Neuronal stem cell (in vitro differentiated cells): ENCODE measurements around the gene PLA2G4E.

Experiments
- DNase-seq: peaks from one replicate; pipeline ENCODE4 v3.0.0-alpha.2; 2013; ENCODE audit warnings: low spot score
- H2AFZ ChIP-seq: one replicate; pipeline ENCODE4 v1.6.1; 2013; ENCODE audit warnings: mild to moderate bottlenecking, low read length, inconsistent platforms
- H2AK5ac ChIP-seq: 2 replicates; pipeline ENCODE4 v1.6.1; 2013; ENCODE audit warnings: low read depth, mild to moderate bottlenecking, inconsistent platforms, low read length, moderate library complexity, mixed read lengths
- H2BK120ac ChIP-seq: 2 replicates; pipeline ENCODE4 v1.6.1; 2013; ENCODE audit warnings: low read depth, mild to moderate bottlenecking, inconsistent platforms, low read length, moderate library complexity, mixed read lengths
- H2BK12ac ChIP-seq: one replicate; pipeline ENCODE4 v1.6.1; 2013; ENCODE audit warnings: low read length, inconsistent platforms
- H2BK15ac ChIP-seq: 2 replicates; pipeline ENCODE4 v1.6.1; 2013; ENCODE audit warnings: mild to moderate bottlenecking, low read length, inconsistent platforms, mixed read lengths
- H2BK5ac ChIP-seq: one replicate; pipeline ENCODE4 v1.6.1; 2013; ENCODE audit warnings: inconsistent platforms, mild to moderate bottlenecking, low read length, moderate library complexity
- H3K14ac ChIP-seq: one replicate; pipeline ENCODE4 v1.6.1; 2013; ENCODE audit warnings: low read length, inconsistent platforms
- H3K18ac ChIP-seq: 2 replicates; pipeline ENCODE4 v1.6.1; 2013; ENCODE audit warnings: low read length, inconsistent platforms
- H3K23ac ChIP-seq: 2 replicates; pipeline ENCODE4 v1.6.1; 2013; ENCODE audit warnings: low read depth, mild to moderate bottlenecking, mixed read lengths, low read length, inconsistent platforms; ENCODE audit not compliant: poor library complexity
- H3K27ac ChIP-seq: replicated peaks from 3 replicates; pipeline ENCODE4 v1.5.1; 2013; ENCODE audit warnings: low read length, inconsistent platforms
- H3K27me3 ChIP-seq, 3 experiments: 2 replicates each; pipeline ENCODE4 v1.6.1; 2013; ENCODE audit warnings: low read length in 3 of 3, mild to moderate bottlenecking in 2 of 3, inconsistent platforms in 1 of 3, low read depth in 1 of 3, mixed read lengths in 1 of 3, moderate library complexity in 1 of 3; ENCODE audit not compliant: control insufficient read depth in 3 of 3, insufficient read depth in 3 of 3
- H3K36me3 ChIP-seq, 2 donors: replicated peaks in 1 of 2; 2 replicates each; pipeline ENCODE4 v1.6.1; 2013; ENCODE audit warnings: low read length in 2 of 2; ENCODE audit not compliant: control insufficient read depth in 2 of 2, insufficient read depth in 2 of 2
- H3K4ac ChIP-seq: 2 replicates; pipeline ENCODE4 v1.6.1; 2013; ENCODE audit warnings: inconsistent platforms, mild to moderate bottlenecking, low read length, moderate library complexity
- H3K4me1 ChIP-seq, 2 donors: 1 replicate in 1 of 2; 2 replicates in 1 of 2; pipeline ENCODE4 v1.6.1; 2013; ENCODE audit warnings: low read length in 2 of 2, low read depth in 1 of 2; ENCODE audit not compliant: control insufficient read depth in 2 of 2, insufficient read depth in 1 of 2
- H3K4me2 ChIP-seq: one replicate; pipeline ENCODE4 v1.6.1; 2013; ENCODE audit warnings: mild to moderate bottlenecking, low read length, inconsistent platforms; ENCODE audit not compliant: insufficient read depth, poor library complexity, severe bottlenecking
- H3K4me3 ChIP-seq, 2 donors: 2 replicates each; pipeline ENCODE4 v1.5.1; 2013; ENCODE audit warnings: low read length in 2 of 2, mild to moderate bottlenecking in 2 of 2, inconsistent platforms in 1 of 2, moderate library complexity in 1 of 2
- H3K79me1 ChIP-seq: one replicate; pipeline ENCODE4 v1.6.1; 2013; ENCODE audit warnings: low read depth, mild to moderate bottlenecking, inconsistent platforms, low read length, moderate library complexity
- H3K9ac ChIP-seq: one replicate; pipeline ENCODE4 v1.6.1; 2013; ENCODE audit warnings: mild to moderate bottlenecking, low read depth, low read length, inconsistent platforms; ENCODE audit not compliant: poor library complexity
- H3K9me3 ChIP-seq, 2 donors: replicated peaks in 1 of 2; 2 replicates each; pipeline versions ENCODE3 to v1.6.1; 2013; ENCODE audit warnings: low read length in 2 of 2, mild to moderate bottlenecking in 2 of 2, inconsistent platforms in 1 of 2, low read depth in 1 of 2, mixed read lengths in 1 of 2, moderate library complexity in 1 of 2; ENCODE audit not compliant: control insufficient read depth in 2 of 2, insufficient read depth in 1 of 2
- H4K8ac ChIP-seq: one replicate; pipeline ENCODE4 v1.6.1; 2013; ENCODE audit warnings: low read depth, mild to moderate bottlenecking, inconsistent platforms, low read length, moderate library complexity
- H4K91ac ChIP-seq: one replicate; pipeline ENCODE4 v1.6.1; 2013; ENCODE audit warnings: low read length, low read depth, mild to moderate bottlenecking, inconsistent platforms; ENCODE audit not compliant: poor library complexity
- WGBS, 2 donors: extraction: QIAGEN DNeasy Blood & Tissue Kit; methylation state at CpG; one replicate each; pipeline ENCODE4 v1.1.7; 2013; ENCODE audit warnings: missing lambda C conversion rate in 2 of 2, mixed read lengths in 1 of 2; ENCODE audit not compliant: insufficient read length in 2 of 2, insufficient replicate concordance in 1 of 2; ENCODE audit errors: extremely low coverage in 2 of 2; 5-methylcytosine and 5-hydroxymethylcytosine counted together

Gene PLA2G4E

DNA sequence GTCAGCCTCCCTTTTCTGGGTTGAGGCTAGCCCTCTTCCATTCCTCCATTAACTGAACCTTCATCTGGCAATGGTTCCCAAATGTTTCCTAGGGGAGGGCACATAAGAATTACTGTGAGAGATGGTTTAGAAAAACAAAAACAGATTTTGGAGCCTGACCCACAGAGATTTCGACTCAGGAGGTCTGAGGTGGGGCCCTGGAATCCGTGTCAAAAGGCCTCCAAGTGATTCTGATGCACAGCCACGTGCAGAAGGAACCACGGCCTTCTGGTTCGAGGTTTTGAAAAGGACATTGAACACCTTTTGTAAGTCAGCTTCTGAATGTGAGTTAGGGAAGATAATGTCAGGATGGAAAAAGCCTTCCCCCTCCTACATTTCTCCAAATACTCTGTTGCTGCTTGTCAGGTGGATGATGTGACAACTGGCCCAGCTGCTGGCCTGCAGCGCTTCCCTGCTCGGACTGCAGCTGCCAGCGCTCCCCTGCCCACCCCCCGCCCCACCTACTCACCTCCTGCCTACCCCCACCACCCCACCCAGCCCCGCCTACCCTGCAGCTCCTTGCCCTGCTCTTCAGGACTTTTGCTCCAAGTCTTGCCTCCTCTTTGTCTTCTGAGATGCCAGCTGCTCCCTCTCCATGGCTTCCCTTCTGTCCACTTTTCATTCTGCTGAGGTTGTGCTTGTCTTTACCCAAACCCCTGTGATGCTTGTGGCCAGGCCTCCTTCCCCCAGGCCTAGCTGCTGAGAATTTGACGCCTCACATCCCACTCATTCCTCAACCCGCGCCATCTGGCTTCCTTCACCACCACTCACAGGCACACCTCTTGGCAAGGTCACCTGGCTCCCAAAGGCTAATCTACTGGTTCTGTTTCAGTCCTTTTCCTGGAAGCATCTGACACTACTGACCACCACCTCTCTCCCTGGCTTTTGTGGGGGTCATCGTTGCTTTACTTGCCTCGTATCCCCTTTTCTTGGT is 55.1 kb downstream of the PLA2G4E start:
- Histone ChIP-seq H3K9me3 (peaks cover 0 to 3% of the 10 kb centered on the region in 2 donors), H3K23ac (no peak overlapping the region), H3K4me3 (no peak overlapping the region), H2BK12ac (no peak overlapping the region), H3K36me3 (no peaks in the 10 kb centered on the region), H3K9ac (no peak overlapping the region), H2BK120ac (no peak overlapping the region), H3K27ac (no peak overlapping the region), H3K18ac (no peak overlapping the region), H2BK15ac (no peak overlapping the region), H4K91ac (no peak overlapping the region), H2AFZ (no peak overlapping the region), H4K8ac (no peak overlapping the region), H3K4ac (no peak overlapping the region), H2AK5ac (no peak overlapping the region), H3K27me3 (no peaks in the 10 kb centered on the region), H3K79me1 (no peaks in the 10 kb centered on the region), H3K4me2 (no peak overlapping the region), H3K4me1 (peaks cover 0 to 5% of the 10 kb centered on the region in 2 donors), H3K14ac (no peak overlapping the region), H2BK5ac (no peak overlapping the region)
- WGBS, 2 donors = no CpG with 5 or more reads among the region's 15 CpGs
- DNase-seq = no peak

DNA sequence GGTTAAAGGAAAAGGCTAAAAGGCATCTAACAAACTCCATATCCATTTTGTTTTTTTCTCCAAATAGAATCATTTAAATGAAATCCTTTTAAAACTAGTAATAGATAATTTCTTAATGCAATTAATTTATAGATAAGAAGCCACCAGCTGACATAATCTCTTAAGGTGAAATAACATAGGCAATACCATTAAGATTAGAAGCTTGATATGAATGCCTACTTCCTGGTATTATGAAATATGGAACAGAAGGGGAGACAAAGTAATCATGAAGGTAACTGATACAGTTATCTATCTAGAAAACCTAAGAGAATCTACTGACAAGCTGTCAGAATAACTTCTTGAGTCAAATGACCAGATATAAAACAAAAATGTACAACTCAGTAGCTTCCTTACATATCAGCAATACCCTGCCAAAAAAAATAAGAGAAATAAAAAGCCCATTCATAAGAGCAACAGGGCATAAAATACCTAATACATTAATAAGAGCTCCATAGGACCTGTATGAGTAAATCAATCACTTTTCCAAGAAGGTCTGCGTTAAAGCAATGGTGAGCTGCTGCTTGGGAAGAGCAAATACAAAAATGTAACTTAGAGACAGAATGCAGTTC is 59.1 kb downstream of the PLA2G4E start:
- Histone ChIP-seq H2AK5ac (no peak overlapping the region), H3K4me3 (no peak overlapping the region), H3K14ac (no peak overlapping the region), H3K9me3 (peaks cover 0 to 3% of the 10 kb centered on the region in 2 donors), H3K79me1 (no peaks in the 10 kb centered on the region), H3K23ac (no peak overlapping the region), H3K36me3 (peaks cover 0 to 2% of the 10 kb centered on the region in 2 donors), H2BK5ac (no peak overlapping the region), H3K9ac (no peak overlapping the region), H2BK15ac (no peak overlapping the region), H2BK120ac (no peak overlapping the region), H4K8ac (no peak overlapping the region), H4K91ac (no peak overlapping the region), H3K4ac (no peak overlapping the region), H3K4me2 (no peak overlapping the region), H3K4me1 (peaks cover 0 to 3% of the 10 kb centered on the region in 2 donors), H2BK12ac (no peak overlapping the region), H2AFZ (no peak overlapping the region), H3K18ac (no peak overlapping the region), H3K27me3 (no peaks in the 10 kb centered on the region), H3K27ac (no peak overlapping the region)
- WGBS, 2 donors = no CpG with 5 or more reads among the region's 1 CpG
- DNase-seq = no peak

DNA sequence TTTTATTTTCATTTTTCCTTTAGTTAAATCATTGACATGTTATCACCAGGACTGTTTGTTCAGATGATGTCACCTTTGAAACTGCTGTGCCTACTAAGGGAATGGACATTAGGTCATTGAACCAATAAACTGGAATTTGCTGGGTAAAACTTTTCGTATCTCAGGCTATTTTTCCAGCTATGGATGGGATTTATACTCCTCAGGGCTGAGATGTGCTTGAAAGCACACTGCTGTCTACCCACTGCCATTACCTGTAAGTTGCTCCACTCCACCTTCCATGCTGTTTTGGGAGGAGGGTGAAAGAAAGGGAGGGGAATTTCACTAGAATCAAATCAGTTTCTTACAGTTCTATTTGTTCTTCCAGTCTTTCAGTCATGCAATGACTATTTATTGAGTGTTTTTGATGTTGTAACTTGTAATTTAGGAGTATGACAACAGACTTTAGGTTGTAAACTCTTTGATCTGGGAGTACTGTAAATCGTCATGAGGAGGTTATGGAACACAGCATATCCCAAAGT is 59.8 kb downstream of the PLA2G4E start:
- Histone ChIP-seq H3K9me3 (peaks cover 0 to 3% of the 10 kb centered on the region in 2 donors), H2AK5ac (no peak overlapping the region), H4K8ac (no peak overlapping the region), H3K79me1 (no peaks in the 10 kb centered on the region), H3K27ac (no peak overlapping the region), H2AFZ (no peak overlapping the region), H2BK15ac (no peak overlapping the region), H2BK5ac (no peak overlapping the region), H3K36me3 (peaks cover 0 to 2% of the 10 kb centered on the region in 2 donors), H2BK12ac (no peak overlapping the region), H3K4me3 (no peak overlapping the region), H4K91ac (no peak overlapping the region), H3K4me2 (no peak overlapping the region), H3K14ac (no peak overlapping the region), H3K18ac (no peak overlapping the region), H2BK120ac (no peak overlapping the region), H3K27me3 (no peaks in the 10 kb centered on the region), H3K4me1 (peaks cover 0 to 4% of the 10 kb centered on the region in 2 donors), H3K4ac (no peak overlapping the region), H3K9ac (no peak overlapping the region), H3K23ac (no peak overlapping the region)
- WGBS, 2 donors = no CpG with 5 or more reads among the region's 2 CpGs
- no peak for DNase-seq

- Histone ChIP-seq H3K9me3 (peaks cover 0 to 3% of the 10 kb centered on the region in 2 donors), H2BK15ac (no peak overlapping the region), H3K18ac (no peak overlapping the region), H2BK120ac (no peak overlapping the region), H3K4ac (no peak overlapping the region), H2AFZ (no peak overlapping the region), H3K9ac (no peak overlapping the region), H3K14ac (no peak overlapping the region), H4K91ac (no peak overlapping the region), H2BK5ac (no peak overlapping the region), H3K79me1 (no peaks in the 10 kb centered on the region), H3K4me3 (no peak overlapping the region), H3K27ac (no peak overlapping the region), H2AK5ac (no peak overlapping the region), H3K23ac (no peak overlapping the region), H3K4me2 (no peak overlapping the region), H3K4me1 (peaks cover 0 to 7% of the 10 kb centered on the region in 2 donors), H3K36me3 (peaks cover 2 to 4% of the 10 kb centered on the region in 2 donors), H3K27me3 (no peaks in the 10 kb centered on the region), H4K8ac (no peak overlapping the region), H2BK12ac (no peak overlapping the region)
- no CpG with 5 or more reads among the region's 7 CpGs for WGBS, 2 donors
- DNase-seq = no peak
Observed at GRCh38 chr15:41958002-41958420, 62.8 kb downstream of the PLA2G4E start.
